Measurements from ENCODE around the gene HPCAL4. TPM values are rescaled to one million over a fixed set of nuclear protein-coding genes. Genes with fewer than 3 reads are reported as not detected.

HPCAL4 gene
- polyA plus RNA-seq, 3 donors from 2014 or later: 0.04 to 0.13 TPM; not detected in 1

DNA sequence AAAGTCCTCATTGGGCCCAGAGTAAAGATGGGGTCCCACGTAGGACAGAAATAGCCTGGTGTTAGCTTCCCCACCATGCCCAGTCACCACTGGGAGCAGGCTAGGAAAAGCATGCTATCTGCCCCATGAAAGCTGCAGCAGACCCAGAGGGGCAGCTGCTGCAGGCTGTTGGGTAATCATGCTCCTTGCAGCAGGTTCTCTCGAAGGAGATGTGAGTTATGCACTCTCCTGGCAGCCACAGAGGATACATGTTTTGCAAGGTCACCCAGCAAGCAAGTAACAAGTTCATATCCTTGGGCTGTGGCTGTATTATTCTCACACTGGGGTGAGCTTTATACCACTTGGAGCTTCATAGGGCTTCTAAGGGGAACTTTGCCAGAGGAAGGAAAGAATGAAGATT, 42.7 kb downstream of the HPCAL4 start:
- no peak for DNase-seq
- Mint-ChIP-seq H3K27me3 (ENCODE audit: low read depth in 3 of 3) (peaks cover 2 to 8% (median 4%) of the 10 kb centered on the region in 3 donors), H3K36me3 (no peaks in the 10 kb centered on the region), H3K9me3 (no peaks in the 10 kb centered on the region), H3K4me1 (no peaks in the 10 kb centered on the region), H3K27ac (no peak overlapping the region), H3K4me3 (no peak overlapping the region)

DNA sequence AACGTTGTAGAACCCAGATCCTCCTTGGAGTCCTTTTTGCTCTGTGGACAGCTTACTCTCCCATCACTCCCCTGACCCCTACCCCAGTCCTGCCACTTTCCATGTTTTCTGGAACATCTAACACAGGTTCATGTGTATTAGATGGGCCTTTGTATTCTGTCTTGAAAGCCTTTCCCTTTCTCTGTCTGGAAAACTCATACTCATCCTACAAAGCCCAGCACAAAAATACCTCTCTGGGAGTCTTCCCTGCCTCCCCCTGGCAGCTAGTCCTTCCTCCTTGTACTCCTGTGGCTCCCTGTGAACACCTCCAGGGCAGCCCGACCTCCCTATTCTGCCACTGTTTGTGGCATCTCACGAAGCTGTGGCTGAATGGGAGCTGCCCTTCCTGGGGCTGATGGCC, 44.0 kb downstream of the HPCAL4 start:
- H3K9me3 Mint-ChIP-seq: peaks cover 0 to 2% (median 0%) of the 10 kb centered on the region in 6 donors
- peaks cover 0 to 8% (median 5%) of the 10 kb centered on the region in 3 donors for H3K27me3 Mint-ChIP-seq (ENCODE audit: low read depth in 3 of 3)
- no peak for DNase-seq
- H3K4me1 Mint-ChIP-seq: no peaks in the 10 kb centered on the region
- no peak overlapping the region for H3K4me3 Mint-ChIP-seq
- no peak overlapping the region for H3K27ac Mint-ChIP-seq
- no peaks in the 10 kb centered on the region for H3K36me3 Mint-ChIP-seq

DNA sequence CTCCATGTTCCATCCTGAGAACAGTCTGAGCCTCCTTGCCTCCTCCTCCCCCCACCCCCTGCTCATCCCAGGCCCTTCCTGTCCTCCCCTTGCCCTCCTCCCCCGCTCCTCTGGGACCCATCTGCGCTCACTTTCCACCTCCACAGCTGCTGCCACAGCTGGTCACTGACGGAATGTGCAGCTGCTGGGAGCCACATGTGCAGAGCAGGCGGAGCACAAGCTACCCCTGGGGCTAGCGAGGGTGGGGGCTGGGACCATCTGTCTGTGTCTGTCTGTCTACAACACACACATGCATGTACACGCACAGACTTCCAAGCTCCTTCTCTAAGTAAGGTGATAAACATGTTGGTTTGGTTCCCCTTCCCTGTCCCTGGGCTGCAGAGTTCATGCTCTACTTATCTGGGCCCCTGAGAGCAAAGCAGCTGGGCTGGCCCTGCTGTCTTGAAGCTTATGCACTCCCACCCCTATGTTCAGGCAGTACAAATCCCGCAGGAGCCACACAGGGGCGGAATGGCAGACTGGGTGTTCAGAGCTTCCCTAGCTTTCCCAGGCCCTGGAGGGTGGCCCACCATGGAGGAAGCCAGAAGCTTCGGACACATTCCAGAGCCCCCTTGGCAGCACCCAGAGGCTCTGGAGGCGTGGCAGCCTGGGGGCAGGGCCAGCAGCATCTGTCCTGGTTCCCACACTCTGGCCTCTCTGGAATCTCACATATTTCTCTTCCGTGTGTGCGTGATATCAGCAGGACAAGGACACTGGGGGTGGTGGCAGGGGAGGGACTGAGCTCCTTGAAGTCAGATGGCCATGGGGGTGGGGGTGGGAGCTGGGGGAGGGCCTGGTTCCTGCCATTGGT, 44.8 kb downstream of the HPCAL4 start:
- no peaks in the 10 kb centered on the region for H3K4me1 Mint-ChIP-seq
- DNase-seq: no peak
- H3K4me3 Mint-ChIP-seq: no peak overlapping the region
- peaks cover 0 to 8% (median 5%) of the 10 kb centered on the region in 3 donors for H3K27me3 Mint-ChIP-seq (ENCODE audit: low read depth in 3 of 3)
- no peaks in the 10 kb centered on the region for H3K36me3 Mint-ChIP-seq
- H3K27ac Mint-ChIP-seq: no peak overlapping the region
- peaks cover 0 to 2% (median 0%) of the 10 kb centered on the region in 6 donors for H3K9me3 Mint-ChIP-seq

- H3K27ac Mint-ChIP-seq: no peak overlapping the region
- H3K9me3 Mint-ChIP-seq: peaks cover 0 to 2% (median 0%) of the 10 kb centered on the region in 6 donors
- H3K36me3 Mint-ChIP-seq: no peaks in the 10 kb centered on the region
- no peak for DNase-seq
- no peak overlapping the region for H3K4me3 Mint-ChIP-seq
- H3K27me3 Mint-ChIP-seq (ENCODE audit: low read depth in 3 of 3): peaks cover 5 to 9% (median 8%) of the 10 kb centered on the region in 3 donors
- no peaks in the 10 kb centered on the region for H3K4me1 Mint-ChIP-seq
These were observed 45.7 kb downstream of the HPCAL4 start for GRCh38 chr1:39645411-39646043.

GRCh38 chr1:39643705-39644104, 47.5 kb downstream of the HPCAL4 start:
- Mint-ChIP-seq H3K4me1 (peaks cover 0 to 3% of the 10 kb centered on the region in 2 donors), H3K9me3 (peaks cover 0 to 2% (median 0%) of the 10 kb centered on the region in 6 donors), H3K36me3 (no peaks in the 10 kb centered on the region), H3K27ac (no peak overlapping the region), H3K27me3 (ENCODE audit: low read depth in 3 of 3) (peaks cover 9 to 11% (median 10%) of the 10 kb centered on the region in 3 donors), H3K4me3 (no peak overlapping the region)
- no peak for DNase-seq

DNA sequence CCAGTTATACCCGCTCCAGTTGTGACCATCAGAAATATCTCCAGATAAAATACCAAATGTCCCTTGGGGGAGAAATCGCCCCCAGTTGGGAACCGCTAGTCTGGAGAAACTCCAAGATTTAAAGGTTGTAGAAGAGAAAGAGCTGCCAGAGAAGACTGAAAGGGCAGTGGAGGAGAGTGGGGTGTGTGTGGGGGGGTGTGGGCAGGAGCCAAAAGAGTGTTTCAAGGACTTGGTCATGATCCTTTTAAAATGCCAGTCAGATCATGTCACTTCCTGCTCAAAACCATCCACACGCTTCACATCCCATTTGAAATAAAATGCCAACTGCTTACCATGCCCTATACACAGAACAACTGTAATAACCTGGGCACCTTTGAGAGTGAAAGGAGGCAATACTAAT, 48.4 kb downstream of the HPCAL4 start:
- Mint-ChIP-seq H3K4me1 (peaks cover 0 to 3% of the 10 kb centered on the region in 2 donors), H3K4me3 (no peak overlapping the region), H3K27me3 (ENCODE audit: low read depth in 3 of 3) (peaks cover 9 to 15% (median 12%) of the 10 kb centered on the region in 3 donors), H3K27ac (no peak overlapping the region), H3K9me3 (peaks cover 0 to 2% (median 0%) of the 10 kb centered on the region in 6 donors), H3K36me3 (no peaks in the 10 kb centered on the region)
- DNase-seq: no peak

- Mint-ChIP-seq H3K36me3 (no peaks in the 10 kb centered on the region), H3K9me3 (peaks cover 0 to 2% (median 0%) of the 10 kb centered on the region in 6 donors), H3K4me3 (no peak overlapping the region), H3K27me3 (ENCODE audit: low read depth in 3 of 3) (peaks cover 7 to 18% (median 15%) of the 10 kb centered on the region in 3 donors), H3K4me1 (peaks cover 0 to 3% of the 10 kb centered on the region in 2 donors), H3K27ac (no peak overlapping the region)
- no peak for DNase-seq
These were observed 50.4 kb downstream of the HPCAL4 start for GRCh38 chr1:39640861-39641260.

DNA sequence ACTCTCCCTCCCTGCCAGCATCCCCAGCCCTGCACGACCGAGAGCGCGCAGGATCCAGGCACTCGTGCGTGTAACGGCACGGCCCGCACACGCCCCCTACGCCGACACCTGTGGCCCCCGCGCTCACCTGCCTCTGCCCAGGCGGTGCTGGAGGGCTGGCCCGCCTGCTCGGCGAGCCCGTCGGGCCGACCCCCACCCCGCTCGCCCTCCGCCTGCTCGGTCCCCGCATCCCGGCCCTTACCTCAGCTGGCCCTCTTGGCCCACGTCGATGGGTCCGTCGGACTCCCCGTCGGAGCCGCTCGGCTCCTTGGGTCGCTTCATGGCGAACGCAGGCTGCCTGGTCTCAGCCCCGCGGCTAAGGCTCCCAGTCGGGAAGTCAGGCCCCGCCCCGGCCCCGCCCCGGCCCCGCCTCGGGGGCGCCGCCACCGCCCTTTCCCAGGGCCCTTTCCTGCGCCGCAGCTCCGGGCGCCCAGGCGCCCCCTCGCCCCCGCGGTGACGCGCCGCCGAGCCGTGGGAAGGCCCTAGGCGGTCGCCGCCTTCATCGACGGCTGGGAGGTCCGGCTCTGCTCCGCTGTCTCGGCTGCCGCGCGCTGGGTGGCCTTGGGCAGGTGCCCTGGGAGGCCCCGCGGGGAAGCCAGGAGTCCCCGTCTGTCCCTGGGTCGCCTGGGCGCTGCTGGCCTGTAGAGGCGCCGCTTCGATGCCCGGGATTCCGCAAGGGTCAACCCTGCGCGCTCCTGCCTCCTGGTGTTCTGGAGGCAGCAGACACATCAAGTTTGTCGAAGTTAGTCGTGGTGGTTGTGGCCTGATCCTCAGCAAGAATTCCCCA, 51.7 kb downstream of the HPCAL4 start, which contains the start of gene HEYL:
Gene HEYL (minus strand): TSS at position 339 of the 826 bp plus-strand sequence. CDS start 18 bp downstream, at position 321.
- Mint-ChIP-seq H3K27me3 (ENCODE audit: low read depth in 3 of 3) (peaks cover 8 to 18% (median 13%) of the 10 kb centered on the region in 3 donors), H3K4me3 (peak within 1 kb of the TSS in 3 of 5 donors; percentile 30 to 52 (median 38)), H3K27ac (no peak within 1 kb of the TSS), H3K9me3 (peaks cover 0 to 2% (median 0%) of the 10 kb centered on the region in 6 donors), H3K36me3 (no peaks in the 10 kb centered on the region), H3K4me1 (peaks cover 0 to 3% of the 10 kb centered on the region in 2 donors)
- DNase-seq: no peak

DNA sequence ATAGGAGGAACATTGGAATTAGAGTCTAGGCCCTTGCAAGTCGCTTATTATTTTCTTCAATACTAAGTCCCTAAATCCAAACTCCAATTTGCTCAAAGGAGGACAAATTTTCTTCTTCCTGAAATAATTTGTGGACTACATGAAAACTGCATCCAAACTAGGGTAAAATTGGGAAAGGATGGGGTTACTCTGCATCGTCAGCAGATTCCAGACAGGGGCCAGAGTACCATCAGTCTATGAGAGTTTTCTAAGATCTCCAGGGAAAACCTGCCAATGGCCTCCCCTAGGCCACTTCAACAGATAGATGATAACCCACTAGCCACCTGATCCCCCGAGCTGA, 52.3 kb downstream of the HPCAL4 start:
- Mint-ChIP-seq H3K36me3 (no peaks in the 10 kb centered on the region), H3K27ac (no peak overlapping the region)

DNA sequence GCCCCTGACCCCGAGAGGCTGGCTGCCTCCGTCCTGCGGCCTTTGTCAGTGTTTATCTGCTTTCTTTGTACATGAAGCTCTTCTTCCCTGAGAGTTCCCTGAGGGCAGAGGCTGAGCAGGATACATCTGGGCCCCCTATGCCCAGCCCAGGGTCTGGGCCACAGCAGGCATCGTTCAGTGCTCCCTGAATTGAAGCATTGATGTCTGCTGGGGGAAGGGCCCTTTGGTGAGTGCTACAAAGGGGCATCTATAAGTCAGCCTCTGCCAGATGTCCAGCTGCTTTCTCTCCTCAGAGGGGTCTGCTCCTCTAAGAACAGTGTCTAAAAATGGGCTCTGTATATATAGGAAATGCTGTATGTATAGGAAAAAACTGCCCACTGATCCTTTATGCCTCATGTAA, 53.9 kb downstream of the HPCAL4 start:
- Mint-ChIP-seq H3K9me3 (no peaks in the 10 kb centered on the region), H3K27me3 (ENCODE audit: low read depth in 3 of 3) (peaks cover 8 to 19% (median 12%) of the 10 kb centered on the region in 3 donors), H3K27ac (no peak overlapping the region), H3K4me3 (no peak overlapping the region), H3K4me1 (peaks cover 0 to 3% of the 10 kb centered on the region in 2 donors), H3K36me3 (no peaks in the 10 kb centered on the region)
- DNase-seq: no peak

More for the DNA sequence above, 52.3 kb downstream of the HPCAL4 start:
- peaks cover 6 to 18% (median 13%) of the 10 kb centered on the region in 3 donors for H3K27me3 Mint-ChIP-seq (ENCODE audit: low read depth in 3 of 3)
- DNase-seq: no peak
- H3K4me1 Mint-ChIP-seq: peaks cover 0 to 3% of the 10 kb centered on the region in 2 donors
- peak overlapping the region in 2 of 5 donors; percentile 30 to 40 for H3K4me3 Mint-ChIP-seq
- H3K9me3 Mint-ChIP-seq: peaks cover 0 to 2% (median 0%) of the 10 kb centered on the region in 6 donors

- H3K27me3 Mint-ChIP-seq (ENCODE audit: low read depth in 3 of 3): peaks cover 8 to 16% (median 10%) of the 10 kb centered on the region in 3 donors
These were observed 55.4 kb downstream of the HPCAL4 start for GRCh38 chr1:39635871-39636210.

GRCh38 chr1:39635205-39635870, 55.9 kb downstream of the HPCAL4 start:
- no peaks in the 10 kb centered on the region for H3K36me3 Mint-ChIP-seq
- peaks cover 0 to 3% of the 10 kb centered on the region in 2 donors for H3K4me1 Mint-ChIP-seq
- no peaks in the 10 kb centered on the region for H3K9me3 Mint-ChIP-seq
- no peak for DNase-seq
- H3K4me3 Mint-ChIP-seq: no peak overlapping the region
- H3K27me3 Mint-ChIP-seq (ENCODE audit: low read depth in 3 of 3): peaks cover 8 to 13% (median 10%) of the 10 kb centered on the region in 3 donors
- no peak overlapping the region for H3K27ac Mint-ChIP-seq

More at GRCh38 chr1:39635871-39636210, 55.4 kb downstream of the HPCAL4 start:
- no peak overlapping the region for H3K4me3 Mint-ChIP-seq
- no peak for DNase-seq
- peaks cover 0 to 3% of the 10 kb centered on the region in 2 donors for H3K4me1 Mint-ChIP-seq
- H3K36me3 Mint-ChIP-seq: no peaks in the 10 kb centered on the region
- H3K9me3 Mint-ChIP-seq: no peaks in the 10 kb centered on the region
- H3K27ac Mint-ChIP-seq: no peak overlapping the region

- peak overlapping the region in 1 of 6 donors; percentile 0 for H3K27ac Mint-ChIP-seq
- H3K4me1 Mint-ChIP-seq: no peaks in the 10 kb centered on the region
- H3K9me3 Mint-ChIP-seq: no peaks in the 10 kb centered on the region
- no peak for DNase-seq
- H3K27me3 Mint-ChIP-seq (ENCODE audit: low read depth in 3 of 3): peaks cover 5 to 7% (median 6%) of the 10 kb centered on the region in 3 donors
- no peak overlapping the region for H3K4me3 Mint-ChIP-seq
- no peaks in the 10 kb centered on the region for H3K36me3 Mint-ChIP-seq
These were observed 57.8 kb downstream of the HPCAL4 start for GRCh38 chr1:39633422-39633821.
